Body of pancreas (tissue), 4 donors: Measurements from ENCODE around the gene OPALIN. TPM values are rescaled to one million over a fixed set of nuclear protein-coding genes. Genes with fewer than 3 reads are reported as not detected.
"Not testable (repeated sequence)": the region's sequence is repeated elsewhere in the genome, so short reads cannot be mapped to it uniquely, and the experiment has no call there.

Experiments used
- ATAC-seq: fragments of 150-250 bp; one replicate; pipeline ENCODE4 v1.9.1; 2016
- DNase-seq, 4 donors: peaks; one replicate each; pipeline ENCODE4 v3.0.0-alpha.2; 2019
- H3K27ac ChIP-seq, 4 donors: fragments of 200-600 bp; sonication (generic); 1 replicate in 3 of 4; 2 replicates in 1 of 4; pipeline versions ENCODE4 v1.5.1 to v1.6.1; 2016 to 2019; ENCODE audit warnings: mild to moderate bottlenecking in 1 of 4, mixed read lengths in 1 of 4, moderate library complexity in 1 of 4
- H3K27me3 ChIP-seq, 2 donors: fragments of 200-600 bp; sonication (generic); one replicate each; pipeline ENCODE4 v1.6.0; 2016; ENCODE audit warnings: mild to moderate bottlenecking in 1 of 2
- H3K36me3 ChIP-seq, 2 donors: fragments of 200-600 bp; sonication (generic); replicated peaks in 1 of 2; 2 replicates each; pipeline ENCODE4 v1.5.1; 2016; ENCODE audit warnings: low read depth in 2 of 2; ENCODE audit not compliant: insufficient read depth in 1 of 2
- H3K4me1 ChIP-seq: fragments of 200-600 bp; sonication (generic); one replicate; pipeline ENCODE4 v1.6.0; 2016
- H3K4me3 ChIP-seq, 2 donors: fragments of 200-600 bp; sonication (generic); 1 replicate in 1 of 2; 2 replicates in 1 of 2; pipeline ENCODE4 v1.5.1; 2016 to 2019
- H3K9me3 ChIP-seq, 3 donors: fragments of 200-600 bp; sonication (generic); 1 replicate in 2 of 3; 2 replicates in 1 of 3; pipeline ENCODE4 v1.5.1; 2016
- POLR2A ChIP-seq, 3 donors: fragments of 450-650 bp; IDR thresholded peaks; one replicate each; pipeline ENCODE4 v1.6.1; 2016; ENCODE audit warnings: antibody characterized with exemption in 3 of 3, mild to moderate bottlenecking in 2 of 3
- WGBS, 2 donors: methylation state at CpG; one replicate each; pipeline ENCODE4 v1.1.5; 2017; 5-methylcytosine and 5-hydroxymethylcytosine counted together
- intact Hi-C: fragments of 100-400 bp; cut with DNase I; formaldehyde crosslinking; loops from one replicate; pipeline ENCODE4 v1.15.1; 2023
- total RNA-seq, 2 donors: library from RNA; depleted of rRNA; stranded (reverse); fragments of >200 nt; gene quantifications; one replicate each; pipeline ENCODE4 v1.1.0, GENCODE V29; 2016
- TF ChIP-seq, protein P1 (sequence below), 7 experiments: fragments of 450-650 bp in 4 of 7; fragments of 200-600 bp in 3 of 7; sonication (generic) in 3 of 7; IDR thresholded peaks; one replicate each; pipeline ENCODE4 v1.5.1; 2016 to 2019; ENCODE audit warnings: antibody characterized with exemption in 7 of 7

OPALIN gene
- total RNA-seq, 2 donors from 2014 or later, result not detected

DNA sequence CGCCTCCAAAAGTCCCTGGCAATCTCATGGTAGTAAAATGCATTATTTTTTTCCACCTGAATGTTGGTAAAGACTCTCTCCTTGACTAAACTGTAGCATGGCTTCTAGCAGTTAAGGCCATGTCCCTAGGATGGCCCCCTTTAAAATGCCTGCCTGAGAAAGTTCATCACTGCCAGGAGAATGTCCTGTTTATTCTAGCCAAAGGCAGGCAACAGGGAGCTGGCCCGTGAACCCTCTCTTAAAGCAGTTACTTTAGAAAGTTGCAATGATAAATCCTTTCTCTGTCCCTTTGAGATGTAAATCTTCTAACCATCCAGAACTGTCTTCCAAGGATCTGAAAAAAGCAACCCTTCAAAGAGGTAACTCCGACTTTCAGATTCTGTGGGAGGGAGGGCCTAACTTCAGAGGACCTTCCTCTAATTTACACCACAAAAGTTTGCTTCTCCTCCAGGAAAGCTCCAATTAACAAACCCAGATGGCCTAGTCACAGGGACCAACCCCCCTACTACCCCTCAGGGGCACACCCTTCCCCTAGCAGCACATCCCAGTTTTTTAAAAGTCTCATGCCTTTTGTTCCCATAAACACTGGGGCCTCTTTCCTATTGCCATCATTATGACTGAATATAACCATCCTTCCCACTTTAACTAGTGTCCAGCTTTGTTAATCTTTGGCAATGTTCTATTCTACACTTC lies 49.0 kb downstream of the OPALIN start:
- WGBS, 2 donors, result 66 to 69% methylated on average over 3 of the region's 3 CpGs
- ATAC-seq, result no peak

DNA sequence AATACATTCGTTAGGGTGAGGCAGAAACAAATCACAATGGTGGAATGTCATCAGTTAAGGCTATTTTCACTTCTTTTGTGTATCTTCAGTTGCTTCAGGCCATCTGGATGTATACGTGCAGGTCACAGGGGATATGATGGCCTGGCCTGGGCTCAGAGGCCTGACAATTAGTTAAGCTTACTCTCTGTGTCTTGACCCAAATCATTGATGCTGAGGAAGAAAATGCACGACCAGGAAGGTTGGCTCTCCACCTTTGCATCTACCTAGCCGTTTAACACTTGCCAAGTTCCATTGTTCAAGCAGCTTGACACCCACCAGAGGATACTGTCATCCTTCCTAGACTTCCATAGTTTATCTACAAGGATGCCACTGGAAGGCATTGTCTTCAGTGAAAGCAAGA lies 49.9 kb downstream of the OPALIN start:
- ATAC-seq, DNase-seq, H3K27me3 ChIP-seq, H3K4me3 ChIP-seq, intact Hi-C loops, H3K36me3 ChIP-seq, H3K4me1 ChIP-seq, H3K27ac ChIP-seq, H3K9me3 ChIP-seq: not testable (repeated sequence)
- WGBS, 2 donors, result 62 to 70% methylated on average over 4 of the region's 4 CpGs

More for the DNA sequence above, 49.0 kb downstream of the OPALIN start:
- no peaks in the 10 kb centered on the region for H3K36me3 ChIP-seq
- H3K27ac ChIP-seq, result no peak overlapping the region
- no peaks in the 10 kb centered on the region for H3K27me3 ChIP-seq
- no peak for DNase-seq
- H3K4me1 ChIP-seq, result no peaks in the 10 kb centered on the region
- H3K4me3 ChIP-seq, result no peak overlapping the region
- intact Hi-C loops, result no loop called here
- TF ChIP-seq, protein P1, sequence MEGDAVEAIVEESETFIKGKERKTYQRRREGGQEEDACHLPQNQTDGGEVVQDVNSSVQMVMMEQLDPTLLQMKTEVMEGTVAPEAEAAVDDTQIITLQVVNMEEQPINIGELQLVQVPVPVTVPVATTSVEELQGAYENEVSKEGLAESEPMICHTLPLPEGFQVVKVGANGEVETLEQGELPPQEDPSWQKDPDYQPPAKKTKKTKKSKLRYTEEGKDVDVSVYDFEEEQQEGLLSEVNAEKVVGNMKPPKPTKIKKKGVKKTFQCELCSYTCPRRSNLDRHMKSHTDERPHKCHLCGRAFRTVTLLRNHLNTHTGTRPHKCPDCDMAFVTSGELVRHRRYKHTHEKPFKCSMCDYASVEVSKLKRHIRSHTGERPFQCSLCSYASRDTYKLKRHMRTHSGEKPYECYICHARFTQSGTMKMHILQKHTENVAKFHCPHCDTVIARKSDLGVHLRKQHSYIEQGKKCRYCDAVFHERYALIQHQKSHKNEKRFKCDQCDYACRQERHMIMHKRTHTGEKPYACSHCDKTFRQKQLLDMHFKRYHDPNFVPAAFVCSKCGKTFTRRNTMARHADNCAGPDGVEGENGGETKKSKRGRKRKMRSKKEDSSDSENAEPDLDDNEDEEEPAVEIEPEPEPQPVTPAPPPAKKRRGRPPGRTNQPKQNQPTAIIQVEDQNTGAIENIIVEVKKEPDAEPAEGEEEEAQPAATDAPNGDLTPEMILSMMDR (IDR thresholded peaks at IDR 0.05), result no peak
- TF ChIP-seq POLR2A (IDR thresholded peaks at IDR 0.05), result no peak
- H3K9me3 ChIP-seq, result no peaks in the 10 kb centered on the region

DNA sequence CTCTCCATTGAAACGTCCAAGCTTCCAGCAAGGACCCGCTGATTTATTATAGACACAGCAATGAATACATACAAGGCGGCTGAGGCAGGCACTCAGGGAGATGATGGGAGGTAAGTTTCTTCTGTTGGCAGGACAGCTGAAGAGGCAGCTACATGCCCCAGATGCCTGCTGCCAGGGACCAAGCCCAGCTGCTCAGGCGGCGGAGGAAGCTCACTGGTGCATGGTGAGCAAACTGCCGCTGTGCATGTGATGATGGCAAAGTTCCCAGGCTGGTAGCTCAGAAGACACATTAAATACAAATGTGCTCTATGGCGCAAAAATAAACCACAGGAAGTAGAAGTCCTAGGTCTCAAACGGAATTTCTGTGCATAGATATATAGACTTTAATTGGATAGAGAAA lies 52.3 kb downstream of the OPALIN start:
- 57 to 75% methylated on average over 8 of the region's 8 CpGs for WGBS, 2 donors
- Histone ChIP-seq H3K27me3 (no peaks in the 10 kb centered on the region), H3K27ac (no peak overlapping the region), H3K36me3 (no peaks in the 10 kb centered on the region), H3K9me3 (no peaks in the 10 kb centered on the region), H3K4me1 (no peaks in the 10 kb centered on the region), H3K4me3 (no peak overlapping the region)
- intact Hi-C loops, result no loop called here
- DNase-seq, result peak in 3 of 4 donors; percentile 40 to 65 (median 50)
- TF ChIP-seq, protein P1 (IDR thresholded peaks at IDR 0.05), result no peak
- no peak for TF ChIP-seq POLR2A (IDR thresholded peaks at IDR 0.05)
- no peak for ATAC-seq

DNA sequence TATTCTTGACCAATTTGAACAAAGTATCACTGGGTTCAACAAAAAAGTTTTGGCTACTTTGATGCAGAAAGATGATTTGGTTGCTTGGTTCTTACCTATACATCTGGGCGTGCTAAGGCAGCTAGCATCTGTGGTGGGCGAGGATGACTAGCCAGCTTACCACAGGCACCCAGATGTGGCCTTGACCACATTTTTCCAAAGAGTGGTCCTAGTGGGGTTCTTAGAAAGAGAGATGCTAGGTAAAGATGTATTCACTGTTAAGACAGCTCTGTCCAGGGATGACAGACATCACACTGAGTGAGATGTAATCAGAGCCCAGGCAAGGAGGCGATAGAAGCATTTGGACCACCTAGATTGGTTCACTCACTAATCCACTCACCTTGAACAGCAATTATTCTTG lies 53.8 kb downstream of the OPALIN start:
- Histone ChIP-seq H3K4me1 (no peaks in the 10 kb centered on the region), H3K27ac (no peak overlapping the region), H3K27me3 (no peaks in the 10 kb centered on the region), H3K36me3 (no peaks in the 10 kb centered on the region), H3K9me3 (no peaks in the 10 kb centered on the region), H3K4me3 (no peak overlapping the region)
- DNase-seq (no peak), ATAC-seq (no peak)
- WGBS, 2 donors, result 87 to 88% methylated on average over 3 of the region's 3 CpGs
- TF ChIP-seq, protein P1 (IDR thresholded peaks at IDR 0.05), result no peak
- no peak for TF ChIP-seq POLR2A (IDR thresholded peaks at IDR 0.05)
- intact Hi-C loops, result no loop called here

DNA sequence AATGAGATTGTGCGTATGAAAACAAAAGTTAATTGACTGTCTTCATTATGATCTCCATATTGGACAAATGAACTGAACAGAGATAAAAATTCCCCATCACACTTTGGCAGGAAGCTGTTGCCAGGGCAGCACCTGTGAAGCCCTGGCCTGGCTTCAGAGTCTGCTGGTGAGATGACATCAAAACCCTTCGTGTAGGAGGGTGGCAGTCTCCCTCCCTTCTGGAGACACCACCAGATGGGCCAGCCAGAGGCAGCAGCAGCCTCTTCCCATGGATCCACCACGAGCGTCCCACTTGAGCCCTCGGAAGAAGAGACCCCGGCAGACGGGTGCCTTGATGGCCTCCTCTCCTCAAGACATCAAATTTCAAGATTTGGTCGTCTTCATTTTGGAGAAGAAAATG lies 54.6 kb downstream of the OPALIN start, which contains the start of gene DNTT:
TSS of gene DNTT (plus strand) at position 205 of the 400 bp plus-strand sequence. CDS start at position 269, 64 bp downstream.
- Histone ChIP-seq H3K4me3 (no peak within 1 kb of the TSS), H3K9me3 (no peaks in the 10 kb centered on the region), H3K27ac (no peak within 1 kb of the TSS), H3K27me3 (no peaks in the 10 kb centered on the region), H3K4me1 (no peaks in the 10 kb centered on the region), H3K36me3 (no peaks in the 10 kb centered on the region)
- 75 to 76% methylated on average over 8 of the region's 8 CpGs for WGBS, 2 donors
- TF ChIP-seq, protein P1 (IDR thresholded peaks at IDR 0.05), result no peak
- TF ChIP-seq POLR2A (IDR thresholded peaks at IDR 0.05), result no peak
- ATAC-seq (no peak), DNase-seq (no peak)
- intact Hi-C loops, result no loop called here
